ENCODE data around the gene KRT33B. TPM values are rescaled to one million over a fixed set of nuclear protein-coding genes. Genes with fewer than 3 reads are reported as not detected.

The KRT33B gene
- total RNA-seq, 1 experiment from 2014 or later = not detected

DNA sequence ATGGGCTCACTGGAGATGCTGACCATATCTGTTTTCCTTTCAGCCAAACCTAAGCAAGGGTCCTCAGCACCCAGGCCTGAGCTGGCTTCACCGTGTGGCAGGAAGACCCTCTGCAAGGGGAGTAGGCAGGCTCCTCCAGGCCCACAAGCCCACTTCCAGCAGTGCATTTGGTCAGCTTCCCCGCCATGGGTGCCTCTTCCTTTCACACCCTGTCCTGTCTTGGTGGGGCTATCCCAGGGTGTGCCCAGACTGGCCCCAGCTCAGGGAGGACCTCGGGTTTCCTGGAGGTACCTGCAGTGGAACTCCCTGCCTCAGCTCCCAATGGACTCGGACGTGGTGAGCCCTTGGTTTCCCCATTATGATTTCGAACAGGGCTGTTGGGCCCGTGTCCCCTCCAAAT lies 41.4 kb downstream of the KRT33B start:
- POLR2A ChIA-PET = no interaction called here
- Mint-ChIP-seq H3K27ac (ENCODE audit: low read depth, unreplicated experiment) (no peak overlapping the region), H3K27me3 (ENCODE audit: insufficient read depth, unreplicated experiment) (no peaks in the 10 kb centered on the region), H3K4me1 (ENCODE audit: insufficient read depth, unreplicated experiment) (no peaks in the 10 kb centered on the region), H3K9me3 (ENCODE audit: unreplicated experiment) (no peaks in the 10 kb centered on the region), H3K4me3 (ENCODE audit: unreplicated experiment) (no peak overlapping the region), H3K36me3 (ENCODE audit: insufficient read depth, unreplicated experiment) (no peaks in the 10 kb centered on the region)
- no TSS peak for BruUV-seq (replicated peaks)
- TF ChIP-seq, protein P1, sequence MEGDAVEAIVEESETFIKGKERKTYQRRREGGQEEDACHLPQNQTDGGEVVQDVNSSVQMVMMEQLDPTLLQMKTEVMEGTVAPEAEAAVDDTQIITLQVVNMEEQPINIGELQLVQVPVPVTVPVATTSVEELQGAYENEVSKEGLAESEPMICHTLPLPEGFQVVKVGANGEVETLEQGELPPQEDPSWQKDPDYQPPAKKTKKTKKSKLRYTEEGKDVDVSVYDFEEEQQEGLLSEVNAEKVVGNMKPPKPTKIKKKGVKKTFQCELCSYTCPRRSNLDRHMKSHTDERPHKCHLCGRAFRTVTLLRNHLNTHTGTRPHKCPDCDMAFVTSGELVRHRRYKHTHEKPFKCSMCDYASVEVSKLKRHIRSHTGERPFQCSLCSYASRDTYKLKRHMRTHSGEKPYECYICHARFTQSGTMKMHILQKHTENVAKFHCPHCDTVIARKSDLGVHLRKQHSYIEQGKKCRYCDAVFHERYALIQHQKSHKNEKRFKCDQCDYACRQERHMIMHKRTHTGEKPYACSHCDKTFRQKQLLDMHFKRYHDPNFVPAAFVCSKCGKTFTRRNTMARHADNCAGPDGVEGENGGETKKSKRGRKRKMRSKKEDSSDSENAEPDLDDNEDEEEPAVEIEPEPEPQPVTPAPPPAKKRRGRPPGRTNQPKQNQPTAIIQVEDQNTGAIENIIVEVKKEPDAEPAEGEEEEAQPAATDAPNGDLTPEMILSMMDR (IDR thresholded peaks at IDR 0.05; ENCODE audit: unreplicated experiment) = no peak
- intact Hi-C loops (cut with micrococcal nuclease) = loop anchor here (2.0 to 10.0 kb wide), 3 partner anchors 339 to 703 kb away; no protein-coding TSS in a partner anchor
- CTCF ChIA-PET = interaction anchor here (0.7 to 1.4 kb wide), 9 partner anchors 11 to 521 kb away, joined by 3 to 9 read pairs (median 4); no protein-coding TSS in a partner anchor
- DNase-seq (ENCODE audit: unreplicated experiment) = no peak

DNA sequence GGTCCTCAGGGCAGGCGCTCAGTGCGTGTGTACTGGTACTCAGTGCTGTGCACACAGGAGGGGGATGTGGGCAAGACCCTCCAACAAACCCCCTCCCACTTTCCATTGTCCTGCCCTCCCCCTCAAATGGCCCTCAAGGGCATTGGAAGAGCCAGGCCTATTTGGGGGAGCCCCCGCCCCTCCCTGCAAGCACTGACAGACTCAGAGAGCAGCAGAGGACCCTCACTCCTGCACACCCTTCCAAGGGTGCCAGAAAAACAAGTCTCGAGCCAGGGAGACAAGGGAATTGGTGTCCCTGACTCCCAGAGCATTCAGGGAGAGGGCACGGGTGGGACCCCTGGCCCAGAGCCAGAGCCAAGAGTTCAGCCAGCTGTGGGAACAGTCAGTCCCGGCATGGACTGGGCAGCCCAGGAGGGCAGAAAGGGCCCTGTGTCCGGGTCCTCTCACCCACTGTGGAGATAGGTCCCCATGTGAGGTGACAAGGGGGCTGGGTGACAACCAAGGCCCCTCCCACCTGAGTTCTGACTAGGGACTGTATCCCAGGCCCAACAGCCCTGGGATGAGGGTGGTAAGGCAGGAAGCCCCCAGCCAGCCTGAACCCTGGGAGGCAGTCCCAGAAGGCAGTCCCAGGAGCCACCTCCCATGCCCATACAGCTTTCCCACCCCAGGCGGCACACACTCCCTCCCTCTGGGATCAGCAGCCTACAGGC lies 42.0 kb downstream of the KRT33B start:
- intact Hi-C loops (cut with micrococcal nuclease) = loop anchor here (2.0 to 10.0 kb wide), 3 partner anchors 339 to 703 kb away; no protein-coding TSS in a partner anchor
- H3K9me3 Mint-ChIP-seq (ENCODE audit: unreplicated experiment) = no peaks in the 10 kb centered on the region
- no peaks in the 10 kb centered on the region for H3K4me1 Mint-ChIP-seq (ENCODE audit: insufficient read depth, unreplicated experiment)
- POLR2A ChIA-PET = no interaction called here
- no peaks in the 10 kb centered on the region for H3K36me3 Mint-ChIP-seq (ENCODE audit: insufficient read depth, unreplicated experiment)
- H3K27me3 Mint-ChIP-seq (ENCODE audit: insufficient read depth, unreplicated experiment) = no peaks in the 10 kb centered on the region
- DNase-seq (ENCODE audit: unreplicated experiment) = no peak
- BruUV-seq (replicated peaks) = no TSS peak
- H3K27ac Mint-ChIP-seq (ENCODE audit: low read depth, unreplicated experiment) = no peak overlapping the region
- CTCF ChIA-PET = interaction anchor here (0.9 to 1.4 kb wide), 5 partner anchors 10 to 520 kb away, joined by 3 to 9 read pairs (median 4); no protein-coding TSS in a partner anchor
- no peak overlapping the region for H3K4me3 Mint-ChIP-seq (ENCODE audit: unreplicated experiment)
- TF ChIP-seq, protein P1 (IDR thresholded peaks at IDR 0.05; ENCODE audit: unreplicated experiment) = no peak

DNA sequence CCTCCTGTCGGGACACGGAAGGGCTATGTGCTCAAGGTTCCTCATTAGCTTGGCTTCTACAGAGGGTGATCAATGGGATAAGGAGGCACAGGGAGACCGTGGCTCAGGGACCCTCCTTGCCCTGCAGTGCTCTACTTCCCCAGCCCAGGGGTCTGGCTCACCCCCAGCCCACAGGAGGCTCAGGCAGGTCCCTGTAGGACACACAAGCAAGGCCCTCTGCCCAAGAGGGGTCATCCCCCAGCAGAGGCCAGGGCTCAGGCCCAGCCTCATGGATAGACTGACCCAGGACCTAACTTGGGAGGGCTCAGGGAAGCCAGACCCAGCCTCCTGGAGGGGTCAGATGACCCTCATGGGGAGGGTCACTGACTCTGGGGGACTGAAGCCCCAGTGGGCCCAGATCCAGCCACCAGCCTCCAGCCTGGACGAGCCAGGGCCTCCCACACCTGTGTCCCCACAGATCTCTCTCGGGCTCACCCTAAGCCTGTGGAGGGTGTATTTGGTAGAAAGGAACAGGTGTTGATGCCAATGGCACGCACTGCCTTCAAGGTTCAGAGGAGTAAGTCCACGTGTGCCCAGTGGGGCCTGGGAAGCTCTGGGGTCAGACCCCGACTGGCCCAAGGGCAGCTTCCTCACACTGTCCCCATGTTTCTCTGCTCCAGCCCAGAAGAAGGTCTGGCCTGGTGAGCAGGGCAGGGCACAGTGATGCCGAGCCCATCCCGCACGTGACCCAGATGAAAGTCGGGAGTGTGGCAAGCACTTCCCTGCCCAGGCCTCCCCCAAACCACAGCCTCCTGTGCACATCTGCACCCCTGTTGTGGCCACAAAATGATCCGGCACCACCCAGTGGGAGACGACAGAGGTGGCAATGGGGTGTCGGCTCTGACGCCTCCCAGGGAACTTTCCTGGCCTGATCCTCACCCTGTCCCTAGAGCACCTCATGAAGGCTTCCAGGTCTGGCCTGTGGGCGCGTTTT lies 43.2 kb downstream of the KRT33B start:
- intact Hi-C loops (cut with micrococcal nuclease) = loop anchor here (10.0 kb wide), 1 partner anchor 702 kb away; no protein-coding TSS in a partner anchor

More for the DNA sequence above, 43.2 kb downstream of the KRT33B start:
- Mint-ChIP-seq H3K36me3 (ENCODE audit: insufficient read depth, unreplicated experiment) (no peaks in the 10 kb centered on the region), H3K27me3 (ENCODE audit: insufficient read depth, unreplicated experiment) (no peaks in the 10 kb centered on the region), H3K9me3 (ENCODE audit: unreplicated experiment) (no peaks in the 10 kb centered on the region), H3K4me1 (ENCODE audit: insufficient read depth, unreplicated experiment) (no peaks in the 10 kb centered on the region), H3K4me3 (ENCODE audit: unreplicated experiment) (no peak overlapping the region), H3K27ac (ENCODE audit: low read depth, unreplicated experiment) (no peak overlapping the region)
- no TSS peak for BruUV-seq (replicated peaks)
- TF ChIP-seq, protein P1 (IDR thresholded peaks at IDR 0.05; ENCODE audit: unreplicated experiment) = no peak
- no peak for DNase-seq (ENCODE audit: unreplicated experiment)
- ChIA-PET CTCF (interaction anchor here (1.7 kb wide), 1 partner anchor 222 kb away, joined by 6 read pairs; no protein-coding TSS in a partner anchor), POLR2A (no interaction called here)

Data from MCF 10A (cell line).